Trophoblast cell (in vitro differentiated cells and primary cell): ENCODE measurements around the gene PGA4.

Experiments used
- DNase-seq, 2 donors: peaks; one replicate each; pipeline ENCODE4 v3.0.0-alpha.2; 2016
- H2AFZ ChIP-seq: 2 replicates; pipeline ENCODE4 v1.6.1; 2013; ENCODE audit warnings: low read length, moderate library complexity, mild to moderate bottlenecking; ENCODE audit not compliant: insufficient read depth, poor library complexity
- H2AK5ac ChIP-seq: 2 replicates; pipeline ENCODE4 v1.6.1; 2013; ENCODE audit warnings: mild to moderate bottlenecking, low read length
- H2BK120ac ChIP-seq: 2 replicates; pipeline ENCODE4 v1.6.1; 2013; ENCODE audit warnings: low read length, mild to moderate bottlenecking, moderate library complexity; ENCODE audit not compliant: insufficient read depth, poor library complexity
- H2BK12ac ChIP-seq: 2 replicates; pipeline ENCODE4 v1.6.1; 2013; ENCODE audit warnings: mild to moderate bottlenecking, low read length, moderate library complexity
- H2BK5ac ChIP-seq: 2 replicates; pipeline ENCODE4 v1.6.1; 2013; ENCODE audit warnings: low read length, low read depth, moderate library complexity, mild to moderate bottlenecking; ENCODE audit not compliant: poor library complexity
- H3K14ac ChIP-seq: 2 replicates; pipeline ENCODE4 v1.6.1; 2013; ENCODE audit warnings: mild to moderate bottlenecking, low read length
- H3K18ac ChIP-seq: 2 replicates; pipeline ENCODE4 v1.6.1; 2013; ENCODE audit warnings: mild to moderate bottlenecking, low read length
- H3K23ac ChIP-seq: 2 replicates; pipeline ENCODE4 v1.6.1; 2013; ENCODE audit warnings: low read length
- H3K27ac ChIP-seq: 2 replicates; pipeline ENCODE4 v1.5.1; 2013; ENCODE audit warnings: low read depth, mild to moderate bottlenecking, inconsistent platforms, low read length, moderate library complexity
- H3K27me3 ChIP-seq: 2 replicates; pipeline ENCODE4 v1.6.1; 2013; ENCODE audit warnings: inconsistent platforms, mild to moderate bottlenecking, low read length, moderate library complexity; ENCODE audit not compliant: insufficient read depth
- H3K36me3 ChIP-seq, 2 experiments: 1 replicate in 1 of 2; 2 replicates in 1 of 2; pipeline ENCODE4 v1.6.1; 2013; ENCODE audit warnings: low read length in 2 of 2, mild to moderate bottlenecking in 2 of 2, moderate library complexity in 1 of 2; ENCODE audit not compliant: insufficient read depth in 2 of 2, control insufficient read depth in 1 of 2
- H3K4ac ChIP-seq: 2 replicates; pipeline ENCODE4 v1.6.1; 2013; ENCODE audit warnings: low read depth, mild to moderate bottlenecking, low read length, moderate library complexity
- H3K4me1 ChIP-seq, 2 experiments: 1 replicate in 1 of 2; 2 replicates in 1 of 2; pipeline ENCODE4 v1.6.1; 2013; ENCODE audit warnings: low read length in 2 of 2, mild to moderate bottlenecking in 2 of 2, moderate library complexity in 1 of 2; ENCODE audit not compliant: insufficient read depth in 2 of 2, control insufficient read depth in 1 of 2
- H3K4me2 ChIP-seq: 2 replicates; pipeline ENCODE4 v1.6.1; 2013; ENCODE audit warnings: inconsistent platforms, mild to moderate bottlenecking, low read length, moderate library complexity
- H3K4me3 ChIP-seq: 2 replicates; pipeline ENCODE4 v1.5.1; 2013; ENCODE audit warnings: mild to moderate bottlenecking, low read depth, low read length, inconsistent platforms
- H3K79me1 ChIP-seq: one replicate; pipeline ENCODE4 v1.6.1; 2013; ENCODE audit warnings: low read length
- H3K79me2 ChIP-seq: 2 replicates; pipeline ENCODE4 v1.6.1; 2013; ENCODE audit warnings: low read length, mild to moderate bottlenecking; ENCODE audit not compliant: control insufficient read depth, insufficient read depth, poor library complexity
- H3K9ac ChIP-seq: 2 replicates; pipeline ENCODE4 v1.6.1; 2013; ENCODE audit warnings: mild to moderate bottlenecking, low read length
- H3K9me3 ChIP-seq: 2 replicates; pipeline ENCODE4 v1.6.1; 2013; ENCODE audit warnings: low read depth, mild to moderate bottlenecking, control low read depth, inconsistent platforms, low read length; ENCODE audit not compliant: insufficient read depth
- H4K12ac ChIP-seq: 2 replicates; pipeline ENCODE4 v1.6.1; 2013; ENCODE audit warnings: low read depth, mild to moderate bottlenecking, low read length, moderate library complexity
- H4K8ac ChIP-seq: 2 replicates; pipeline ENCODE4 v1.6.1; 2013; ENCODE audit warnings: low read depth, mild to moderate bottlenecking, low read length, moderate library complexity
- H4K91ac ChIP-seq: one replicate; pipeline ENCODE4 v1.6.1; 2013; ENCODE audit warnings: low read depth, mild to moderate bottlenecking, low read length, moderate library complexity
- WGBS: extraction: QIAGEN DNeasy Blood & Tissue Kit; methylation state at CpG from one replicate; pipeline ENCODE4 v1.1.7; 2013; ENCODE audit warnings: missing lambda C conversion rate; ENCODE audit not compliant: insufficient read length, insufficient coverage; ENCODE audit errors: extremely low coverage; 5-methylcytosine and 5-hydroxymethylcytosine counted together

Gene PGA4

GRCh38 chr11:61189933-61190332 lies 32.2 kb upstream of the PGA4 start:
- Histone ChIP-seq H3K23ac (no peak overlapping the region), H2AK5ac (no peak overlapping the region), H4K91ac (no peak overlapping the region), H4K12ac (no peak overlapping the region), H3K18ac (no peak overlapping the region), H3K4me1 (no peaks in the 10 kb centered on the region), H3K4ac (no peak overlapping the region), H3K79me1 (no peaks in the 10 kb centered on the region), H4K8ac (no peak overlapping the region), H3K27me3 (no peaks in the 10 kb centered on the region), H2BK12ac (no peak overlapping the region), H3K9ac (no peak overlapping the region), H3K4me2 (no peak overlapping the region), H3K36me3 (no peaks in the 10 kb centered on the region), H2BK120ac (no peak overlapping the region), H3K9me3 (no peaks in the 10 kb centered on the region), H3K14ac (no peak overlapping the region), H3K4me3 (no peak overlapping the region), H2AFZ (no peak overlapping the region), H3K79me2 (no peaks in the 10 kb centered on the region), H3K27ac (no peak overlapping the region), H2BK5ac (no peak overlapping the region)
- no peak for DNase-seq
- WGBS, result no CpG with 5 or more reads among the region's 8 CpGs

- H3K14ac ChIP-seq, result no peak overlapping the region
- H2BK5ac ChIP-seq, result no peak overlapping the region
- H4K12ac ChIP-seq, result no peak overlapping the region
- no peaks in the 10 kb centered on the region for H3K79me2 ChIP-seq
- no peak overlapping the region for H4K91ac ChIP-seq
- H2AK5ac ChIP-seq, result no peak overlapping the region
- no peak overlapping the region for H2AFZ ChIP-seq
- no peak overlapping the region for H3K9ac ChIP-seq
- H4K8ac ChIP-seq, result no peak overlapping the region
- no peaks in the 10 kb centered on the region for H3K9me3 ChIP-seq
- H3K4me2 ChIP-seq, result no peak overlapping the region
- DNase-seq, result no peak
- H3K4me1 ChIP-seq, result no peaks in the 10 kb centered on the region
- no peaks in the 10 kb centered on the region for H3K36me3 ChIP-seq
- H3K23ac ChIP-seq, result no peak overlapping the region
- H3K79me1 ChIP-seq, result no peaks in the 10 kb centered on the region
- H2BK120ac ChIP-seq, result no peak overlapping the region
- no peak overlapping the region for H3K18ac ChIP-seq
- H3K27ac ChIP-seq, result no peak overlapping the region
- no peak overlapping the region for H3K4ac ChIP-seq
- no peaks in the 10 kb centered on the region for H3K27me3 ChIP-seq
- H3K4me3 ChIP-seq, result no peak overlapping the region
- H2BK12ac ChIP-seq, result no peak overlapping the region
- no CpG with 5 or more reads among the region's 12 CpGs for WGBS
Observed at GRCh38 chr11:61193596-61193995, 28.6 kb upstream of the PGA4 start.

GRCh38 chr11:61194169-61194671 lies 27.9 kb upstream of the PGA4 start:
- no peak overlapping the region for H3K4ac ChIP-seq
- no peak overlapping the region for H3K18ac ChIP-seq
- no peak overlapping the region for H2BK5ac ChIP-seq
- no peak overlapping the region for H2AFZ ChIP-seq
- H3K79me1 ChIP-seq, result no peaks in the 10 kb centered on the region
- no peak overlapping the region for H3K4me2 ChIP-seq
- no peak overlapping the region for H4K12ac ChIP-seq
- no peak overlapping the region for H3K14ac ChIP-seq
- no peak overlapping the region for H2BK120ac ChIP-seq
- no peak overlapping the region for H2AK5ac ChIP-seq
- no peak overlapping the region for H3K27ac ChIP-seq
- H3K79me2 ChIP-seq, result no peaks in the 10 kb centered on the region
- no peak overlapping the region for H4K8ac ChIP-seq
- no peaks in the 10 kb centered on the region for H3K36me3 ChIP-seq
- no peak overlapping the region for H3K9ac ChIP-seq
- H3K23ac ChIP-seq, result no peak overlapping the region
- H3K27me3 ChIP-seq, result no peaks in the 10 kb centered on the region
- H3K4me3 ChIP-seq, result no peak overlapping the region
- no CpG with 5 or more reads among the region's 12 CpGs for WGBS
- peaks cover 1% of the 10 kb centered on the region for H3K9me3 ChIP-seq
- no peak overlapping the region for H2BK12ac ChIP-seq
- H3K4me1 ChIP-seq, result no peaks in the 10 kb centered on the region
- DNase-seq, result no peak
- H4K91ac ChIP-seq, result no peak overlapping the region

- no peak overlapping the region for H3K4ac ChIP-seq
- no peak overlapping the region for H4K12ac ChIP-seq
- no peak overlapping the region for H2BK120ac ChIP-seq
- DNase-seq, result no peak
- no peak overlapping the region for H3K9ac ChIP-seq
- H3K4me3 ChIP-seq, result no peak overlapping the region
- H3K27ac ChIP-seq, result no peak overlapping the region
- no peaks in the 10 kb centered on the region for H3K4me1 ChIP-seq
- peaks cover 2% of the 10 kb centered on the region for H3K9me3 ChIP-seq
- no peak overlapping the region for H4K8ac ChIP-seq
- no peaks in the 10 kb centered on the region for H3K79me1 ChIP-seq
- no peak overlapping the region for H2AFZ ChIP-seq
- H3K27me3 ChIP-seq, result no peaks in the 10 kb centered on the region
- H2AK5ac ChIP-seq, result no peak overlapping the region
- no peak overlapping the region for H3K18ac ChIP-seq
- H2BK12ac ChIP-seq, result no peak overlapping the region
- no peak overlapping the region for H4K91ac ChIP-seq
- H2BK5ac ChIP-seq, result no peak overlapping the region
- no peak overlapping the region for H3K14ac ChIP-seq
- WGBS, result no CpG with 5 or more reads among the region's 7 CpGs
- no peaks in the 10 kb centered on the region for H3K36me3 ChIP-seq
- no peak overlapping the region for H3K23ac ChIP-seq
- H3K4me2 ChIP-seq, result no peak overlapping the region
- no peaks in the 10 kb centered on the region for H3K79me2 ChIP-seq
Observed at GRCh38 chr11:61194981-61195695, 27.0 kb upstream of the PGA4 start.
